ENCODE measurements around the gene TMEM198. TPM values are rescaled to one million over a fixed set of nuclear protein-coding genes. Genes with fewer than 3 reads are reported as not detected.

The TMEM198 gene
- polyA plus RNA-seq, 3 donors, result 3.1 to 4.1 (median 3.8) TPM

DNA sequence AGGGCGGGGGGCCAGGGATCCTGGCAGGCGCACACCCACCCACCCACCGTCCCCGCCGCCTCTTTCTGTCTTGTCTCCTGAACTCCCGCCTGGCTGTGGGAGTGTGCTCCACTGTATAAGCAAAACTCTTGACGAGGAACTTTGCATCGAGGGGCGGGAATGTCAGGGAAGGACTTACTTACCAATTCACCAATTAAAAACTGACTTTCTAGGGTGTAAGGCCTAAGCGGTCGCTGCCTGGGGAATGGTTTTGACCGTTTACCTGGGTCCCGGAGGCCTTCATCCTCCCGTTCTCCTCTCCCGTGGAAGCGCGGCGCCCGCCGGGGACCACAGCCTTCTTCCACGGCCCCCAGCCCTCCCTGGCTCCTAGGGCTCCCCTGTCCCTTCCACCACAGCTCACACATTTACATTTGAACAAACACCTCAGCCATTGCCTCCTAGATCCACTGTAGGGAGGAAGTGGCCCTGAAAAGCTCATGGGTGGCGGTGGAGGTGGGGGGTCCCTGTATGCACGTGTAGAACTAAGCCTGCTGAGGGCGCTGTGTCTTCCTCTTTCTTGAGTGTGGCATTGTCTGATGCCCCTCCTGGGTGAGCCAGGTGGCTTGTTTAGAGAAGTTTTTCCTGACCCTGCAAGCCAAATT lies 20.7 kb upstream of the TMEM198 start:
- no peak for DNase-seq

DNA sequence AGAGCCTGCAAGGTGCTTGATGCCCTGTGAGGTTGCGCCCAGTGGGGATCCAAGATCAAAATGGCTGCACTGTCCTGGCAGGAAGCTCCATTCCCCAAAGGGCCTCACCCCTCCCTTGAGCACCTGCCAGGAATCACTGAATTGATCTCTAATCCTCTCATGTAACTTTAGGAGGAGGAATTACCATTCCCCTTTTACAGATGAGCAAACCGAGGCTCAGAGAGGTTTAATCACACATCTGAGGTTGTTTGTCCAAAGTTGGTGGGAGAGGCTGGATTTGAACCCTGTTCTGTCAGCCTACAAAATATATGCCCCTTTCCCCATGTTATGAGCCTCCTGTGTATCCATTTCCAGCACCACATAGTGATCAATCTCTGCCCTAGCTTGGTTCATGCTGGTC lies 19.0 kb upstream of the TMEM198 start:
- DNase-seq, result no peak

DNA sequence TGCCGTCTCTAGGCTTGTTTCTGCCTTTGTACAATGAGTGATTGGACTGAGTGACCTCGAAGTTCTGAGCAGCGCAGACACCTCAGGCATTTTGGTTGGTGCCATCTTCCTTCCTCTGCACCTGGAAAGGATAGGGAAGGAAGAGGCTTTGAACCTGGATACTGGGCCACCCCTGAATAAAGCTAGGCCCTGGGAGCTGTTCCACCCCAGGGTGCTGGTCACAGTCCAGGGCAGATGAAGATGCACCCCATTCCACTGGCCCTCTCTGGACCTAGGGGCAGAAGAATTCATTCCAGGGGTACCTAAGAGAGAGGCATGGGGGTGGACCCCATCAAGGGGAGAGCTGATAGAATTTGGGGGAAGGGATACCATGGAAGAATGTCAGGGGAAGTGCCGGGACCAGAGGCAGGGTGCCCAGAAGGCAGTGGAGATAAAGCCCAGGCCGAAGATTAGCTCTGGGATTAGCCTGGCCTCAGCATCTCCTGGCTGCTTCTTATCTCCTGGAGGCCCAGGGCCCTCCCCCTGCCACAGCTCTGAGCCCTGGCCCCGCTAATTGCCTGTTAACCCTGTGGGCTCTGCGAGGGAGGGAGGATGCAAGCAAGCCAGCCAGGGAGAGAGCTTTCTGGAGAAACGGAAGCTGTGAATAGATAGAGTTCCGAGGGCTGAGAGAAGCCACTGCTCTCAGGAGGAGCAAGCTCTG lies 18.1 kb upstream of the TMEM198 start:
- no peak for DNase-seq

DNA sequence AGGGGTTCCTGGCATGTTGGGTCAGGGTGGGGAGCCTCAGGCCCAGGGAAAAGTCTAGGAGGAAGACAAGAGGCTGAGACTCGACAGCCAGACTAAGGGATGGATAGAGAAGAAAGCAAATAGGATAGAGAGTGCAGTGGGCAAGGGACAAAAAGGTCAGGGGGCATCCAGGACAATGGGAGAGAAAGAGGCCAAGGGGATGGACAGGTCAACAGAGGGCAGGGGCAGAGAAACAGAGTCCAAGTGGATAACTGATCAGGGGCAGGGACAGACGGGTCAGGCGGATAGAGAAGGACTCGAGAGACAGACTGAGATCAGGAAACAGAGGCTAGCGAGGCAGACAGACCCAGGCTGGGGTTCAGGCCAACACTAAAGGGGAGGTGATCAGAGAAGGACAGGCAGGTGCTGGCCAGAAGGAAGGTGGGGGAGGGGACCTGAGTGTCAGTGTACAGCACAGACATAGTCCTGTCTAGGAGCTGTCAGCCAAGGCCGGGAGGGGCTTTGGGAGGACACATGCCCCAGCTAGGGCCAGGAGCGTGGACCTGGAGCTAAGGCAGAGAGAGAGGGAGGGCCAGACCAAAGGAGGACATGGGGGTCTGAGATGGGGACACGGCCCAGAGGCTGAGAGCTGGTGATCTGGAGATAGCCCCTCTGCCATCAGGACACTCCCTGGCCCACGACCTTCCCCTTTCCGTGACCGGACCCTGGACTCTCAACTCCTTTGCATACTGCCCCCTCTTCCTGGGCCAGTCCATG lies 17.3 kb upstream of the TMEM198 start:
- DNase-seq, result no peak

DNA sequence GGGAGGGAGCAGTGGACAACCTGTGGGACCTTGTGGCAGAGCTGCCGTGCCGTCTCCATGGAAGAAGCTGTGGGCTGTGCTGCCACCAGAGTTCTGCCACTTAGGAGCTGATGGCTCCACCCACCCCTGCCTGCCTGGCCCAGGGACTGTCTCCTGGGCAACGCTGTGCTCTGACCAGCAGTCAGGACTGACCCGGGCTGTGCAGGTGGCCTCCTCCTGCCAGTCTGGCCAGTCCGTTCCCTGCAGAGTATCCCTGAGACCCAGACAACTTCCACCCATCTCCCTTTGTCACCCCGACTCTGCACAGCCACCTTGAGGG lies 16.8 kb upstream of the TMEM198 start:
- no peak for DNase-seq

DNA sequence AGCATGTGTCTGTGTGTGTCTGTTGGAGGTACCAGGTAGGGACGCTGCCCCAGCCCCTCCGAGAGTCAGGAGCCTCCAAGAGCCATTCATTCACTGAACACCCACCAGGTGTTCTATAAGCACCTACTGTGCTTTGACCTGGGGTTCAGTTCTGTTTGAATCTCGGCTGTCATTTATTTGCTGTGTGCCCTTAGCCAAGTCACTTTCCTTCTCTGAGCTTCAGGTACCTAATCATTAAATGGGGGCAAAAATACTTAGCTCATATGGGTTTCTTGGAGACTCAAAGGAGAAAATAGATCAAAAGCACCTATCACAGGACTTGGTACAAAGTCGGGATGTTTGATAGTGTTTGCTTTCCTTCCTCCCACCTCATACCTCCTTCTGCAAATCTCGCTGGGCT lies 16.4 kb upstream of the TMEM198 start:
- no peak for DNase-seq

DNA sequence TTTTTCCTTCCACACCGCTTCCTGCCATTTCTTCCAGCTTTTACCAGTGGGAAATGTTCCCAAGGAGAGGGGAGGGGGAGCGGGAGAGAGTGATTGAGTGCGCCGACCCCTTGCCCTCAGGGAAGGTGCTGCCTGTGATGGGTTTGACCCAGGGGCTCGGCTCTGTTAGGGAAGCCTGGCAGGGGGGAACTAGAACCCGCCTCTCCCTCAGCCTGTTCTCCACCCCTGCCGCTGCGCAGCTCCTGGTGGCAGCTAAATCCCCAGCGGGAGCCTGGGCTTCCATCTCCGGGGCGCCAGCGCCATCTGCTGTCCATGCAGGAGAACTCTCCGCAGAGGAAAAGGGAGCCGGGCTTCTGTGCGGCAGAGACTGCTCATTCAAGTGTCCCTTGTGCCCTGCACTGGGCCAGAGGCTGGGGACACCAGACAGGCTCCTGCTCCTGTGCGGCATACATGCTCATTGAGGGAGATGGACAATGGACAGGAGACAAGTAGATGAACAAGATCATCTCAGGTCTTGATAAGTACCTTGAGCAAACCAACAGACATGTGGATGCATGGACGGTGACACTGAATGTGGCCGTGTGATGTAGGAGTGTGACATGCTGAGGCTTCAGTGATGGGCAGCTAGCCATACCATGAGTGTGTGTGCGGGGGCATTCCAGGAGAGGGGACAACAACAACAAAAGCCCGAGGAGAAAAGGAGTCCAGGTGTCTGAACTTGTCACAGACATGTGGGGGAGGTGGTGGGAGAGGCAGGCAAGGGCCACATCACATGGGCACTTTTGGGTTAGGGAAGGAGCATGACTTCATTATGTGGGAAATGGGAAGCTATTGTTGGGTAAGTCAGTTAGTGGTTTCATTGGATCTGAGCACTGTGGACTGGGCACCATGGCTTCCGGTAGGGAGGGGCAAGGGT lies 13.5 kb upstream of the TMEM198 start:
- peak; percentile 80 for DNase-seq

DNA sequence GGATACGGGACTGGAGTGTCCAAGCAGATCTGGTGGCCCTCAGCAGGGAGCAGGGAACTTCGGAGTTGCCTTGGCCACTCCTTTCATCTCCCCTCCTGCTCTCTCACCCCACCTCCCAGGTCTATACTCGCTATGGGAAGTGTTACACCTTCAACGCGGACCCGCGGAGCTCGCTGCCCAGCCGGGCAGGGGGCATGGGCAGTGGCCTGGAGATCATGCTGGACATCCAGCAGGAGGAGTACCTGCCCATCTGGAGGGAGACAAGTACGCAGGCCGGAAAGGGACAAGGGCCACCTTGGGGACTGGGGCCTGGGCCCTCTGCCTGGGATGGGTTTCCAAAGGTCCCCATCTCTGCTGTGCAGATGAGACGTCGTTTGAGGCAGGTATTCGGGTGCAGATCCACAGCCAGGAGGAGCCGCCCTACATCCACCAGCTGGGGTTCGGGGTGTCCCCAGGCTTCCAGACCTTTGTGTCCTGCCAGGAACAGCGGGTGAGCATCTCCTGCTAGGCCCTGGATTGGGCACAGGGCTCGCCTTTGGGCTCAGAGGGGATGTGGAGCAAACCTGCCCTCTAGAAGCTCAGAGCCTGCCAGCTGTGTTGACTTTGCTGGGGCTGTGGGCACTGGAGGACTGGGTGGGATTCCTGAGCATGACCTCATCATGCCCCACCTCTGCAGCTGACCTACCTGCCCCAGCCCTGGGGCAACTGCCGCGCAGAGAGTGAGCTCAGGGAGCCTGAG lies 12.0 kb upstream of the TMEM198 start:
- no peak for DNase-seq

DNA sequence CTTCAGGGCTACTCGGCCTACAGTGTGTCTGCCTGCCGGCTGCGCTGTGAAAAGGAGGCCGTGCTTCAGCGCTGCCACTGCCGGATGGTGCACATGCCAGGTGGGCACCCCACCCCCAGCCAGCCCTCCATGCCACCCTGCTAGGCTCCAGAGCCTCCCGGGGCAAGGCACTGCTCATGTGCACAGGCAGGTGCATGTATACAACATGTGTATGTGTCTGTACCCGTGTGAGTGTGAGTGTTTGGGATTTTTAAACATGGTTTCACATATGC lies 11.5 kb upstream of the TMEM198 start:
- DNase-seq, result no peak

DNA sequence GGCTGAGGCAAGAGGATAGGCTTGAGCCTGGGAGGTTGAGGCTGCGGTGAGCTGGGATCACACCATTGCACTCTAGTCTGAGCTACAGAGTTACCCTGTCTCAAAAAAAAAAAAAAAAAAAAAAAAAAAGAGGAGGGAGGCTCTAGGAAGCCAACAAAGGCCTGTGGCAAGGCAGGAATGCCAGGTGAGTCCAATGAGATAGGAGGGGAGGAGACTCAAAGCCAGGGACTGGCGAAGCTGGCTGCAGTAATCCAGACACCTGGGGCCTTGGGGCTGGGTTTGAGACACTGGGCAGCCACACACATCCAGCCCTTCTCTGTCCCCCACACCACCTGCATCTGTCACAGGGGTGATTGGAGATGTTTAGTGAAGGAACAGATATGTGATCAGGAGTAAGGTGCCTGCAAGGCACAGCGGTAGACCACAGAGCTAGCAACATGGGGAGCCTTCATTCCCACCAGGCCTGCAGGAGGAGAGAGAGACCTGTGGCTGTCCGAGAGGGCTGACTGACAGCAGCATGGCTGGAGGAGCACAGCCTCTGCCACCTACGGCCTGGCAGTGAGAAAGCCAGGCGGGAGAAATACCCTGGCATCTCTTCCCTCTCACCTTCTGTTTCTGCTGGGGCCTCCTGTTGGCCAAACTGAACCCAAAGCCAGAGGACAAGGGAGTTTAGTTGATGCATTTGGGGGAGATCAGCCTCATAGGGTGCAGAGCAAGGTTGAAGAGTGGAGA lies 9.7 kb upstream of the TMEM198 start:
- no peak for DNase-seq

DNA sequence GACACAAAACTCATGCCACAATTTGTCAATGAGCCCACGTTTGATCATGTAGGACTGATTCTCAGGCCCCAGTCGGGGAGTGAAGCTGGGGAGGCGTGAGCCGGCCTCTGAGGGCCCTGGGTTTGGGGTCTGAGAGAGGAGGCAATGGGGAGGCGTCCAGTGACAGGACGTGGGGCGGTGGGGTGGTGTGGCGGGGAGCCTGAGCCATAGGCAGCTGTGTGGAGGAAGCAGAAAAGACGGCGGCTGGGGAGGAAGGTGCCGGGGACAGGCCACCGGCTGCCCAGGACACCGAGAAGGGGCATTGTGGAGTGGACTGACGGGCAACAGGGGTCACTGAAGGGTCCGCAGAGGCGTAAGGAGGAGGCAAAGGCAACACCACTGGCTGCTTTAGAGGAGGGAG lies 7.4 kb upstream of the TMEM198 start:
- DNase-seq, result no peak

DNA sequence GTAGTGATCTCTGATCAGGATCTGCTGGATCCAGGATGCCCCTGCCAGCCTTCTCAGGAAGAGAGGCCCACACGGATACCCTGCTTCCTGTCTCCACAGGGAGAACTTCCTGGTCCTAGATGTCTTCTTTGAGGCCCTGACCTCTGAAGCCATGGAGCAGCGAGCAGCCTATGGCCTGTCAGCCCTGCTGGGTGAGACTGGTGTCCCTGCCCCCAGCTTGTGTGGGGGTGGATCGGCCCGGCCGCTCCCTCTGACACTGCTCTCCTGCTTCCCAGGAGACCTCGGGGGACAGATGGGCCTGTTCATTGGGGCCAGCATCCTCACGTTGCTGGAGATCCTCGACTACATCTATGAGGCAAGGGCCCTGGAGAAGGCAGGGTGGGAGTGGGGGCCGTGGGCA lies 6.9 kb upstream of the TMEM198 start:
- DNase-seq, result no peak

DNA sequence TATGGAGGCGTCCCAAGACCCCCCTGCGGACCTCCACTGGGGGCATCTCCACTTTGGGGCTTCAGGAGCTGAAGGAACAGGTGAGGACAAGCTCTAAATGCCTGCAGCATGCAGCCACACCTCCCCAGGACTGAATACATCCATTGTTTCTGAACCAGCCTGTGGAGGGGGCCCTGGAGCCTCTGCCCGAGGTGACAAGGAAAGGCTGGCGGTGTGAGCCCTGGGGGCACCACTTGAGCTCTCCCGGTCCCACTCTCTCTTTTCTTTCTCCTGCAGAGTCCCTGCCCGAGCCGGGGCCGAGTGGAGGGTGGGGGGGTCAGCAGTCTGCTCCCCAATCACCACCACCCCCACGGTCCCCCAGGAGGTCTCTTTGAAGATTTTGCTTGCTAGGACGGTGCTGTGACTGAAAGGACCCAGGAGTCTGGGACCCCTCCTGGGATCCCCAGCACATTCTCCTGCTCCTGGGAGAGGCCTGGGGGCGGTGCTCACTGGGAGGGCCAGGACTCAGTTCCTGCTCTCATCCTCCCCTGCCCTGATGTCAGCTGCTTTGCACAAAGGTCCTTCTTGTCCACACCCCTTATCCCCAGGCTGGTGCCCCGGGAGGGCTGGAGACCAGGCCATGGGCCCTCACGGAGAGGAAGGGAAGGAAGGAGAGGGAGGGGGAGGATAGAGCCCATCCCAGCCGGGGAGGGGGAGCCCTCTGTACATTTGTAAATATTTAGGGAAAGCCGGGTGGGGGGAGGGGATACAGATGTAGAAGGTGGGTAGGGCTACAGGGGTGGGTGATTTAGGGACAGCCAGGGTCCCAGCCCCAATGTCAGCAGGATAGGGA lies 6.0 kb upstream of the TMEM198 start:
- DNase-seq, result no peak

DNA sequence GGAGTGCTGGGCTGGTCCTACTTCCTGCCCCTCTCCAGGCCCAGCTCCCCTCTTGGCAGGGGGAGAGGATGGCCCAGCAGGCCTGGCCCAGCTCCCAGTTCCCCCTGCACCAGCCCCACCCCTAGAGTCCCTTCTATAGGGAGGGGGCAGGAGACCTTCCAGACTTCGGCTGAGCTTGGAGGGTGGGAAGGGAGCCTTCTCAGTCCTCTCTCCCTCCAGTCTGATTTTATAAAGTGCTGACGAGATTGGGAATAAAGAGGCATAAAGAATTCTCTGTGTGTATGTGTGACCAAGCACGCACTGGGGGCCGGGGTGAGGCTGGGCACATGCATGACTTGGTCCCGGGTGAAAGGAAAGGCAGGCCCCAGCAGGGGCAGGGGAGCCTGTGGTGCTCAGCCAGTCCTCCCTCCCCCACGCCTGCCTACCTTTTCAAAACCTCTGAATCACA lies 5.3 kb upstream of the TMEM198 start:
- DNase-seq, result no peak

DNA sequence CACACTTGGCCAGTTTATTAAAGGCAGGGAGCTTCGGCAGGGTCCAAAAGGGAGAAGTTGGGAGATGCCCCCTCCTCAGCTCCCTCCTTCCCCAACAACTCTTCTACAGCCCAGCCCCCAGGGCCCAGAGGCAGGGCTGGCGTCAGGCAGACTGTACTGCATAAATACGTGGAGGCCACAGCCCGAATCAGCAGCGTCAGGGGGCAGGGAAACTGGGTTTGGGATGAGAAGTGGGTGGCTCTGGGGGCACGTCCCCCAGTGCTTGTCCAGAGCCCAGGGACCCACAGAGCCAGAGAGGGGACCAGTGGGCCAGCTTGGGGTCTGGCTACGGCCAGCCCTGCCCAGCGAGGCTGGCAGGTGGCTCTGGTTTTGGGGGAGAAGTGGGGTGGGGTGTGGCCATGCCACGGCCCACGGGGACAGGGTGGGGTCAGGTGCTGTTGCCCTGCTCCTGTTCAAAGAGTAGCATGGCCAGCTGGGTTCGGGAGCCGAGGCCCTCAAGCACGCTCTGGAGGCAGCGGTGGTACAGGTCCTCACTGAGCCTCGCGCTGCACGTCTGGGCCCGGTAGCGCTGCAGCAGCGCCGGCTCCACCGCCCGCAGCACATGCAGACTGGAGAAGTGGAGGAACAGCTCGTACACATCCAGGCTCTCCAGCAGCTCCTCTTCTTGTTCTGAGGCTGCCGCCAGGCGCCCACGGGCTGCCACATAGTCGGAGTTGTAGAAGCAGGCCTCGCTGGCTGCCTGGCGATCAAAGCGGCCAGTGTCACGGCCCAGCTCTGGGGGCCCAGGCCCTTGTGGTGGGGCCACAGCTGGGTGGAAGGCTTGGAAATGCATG lies 4.7 kb upstream of the TMEM198 start:
- no peak for DNase-seq

DNA sequence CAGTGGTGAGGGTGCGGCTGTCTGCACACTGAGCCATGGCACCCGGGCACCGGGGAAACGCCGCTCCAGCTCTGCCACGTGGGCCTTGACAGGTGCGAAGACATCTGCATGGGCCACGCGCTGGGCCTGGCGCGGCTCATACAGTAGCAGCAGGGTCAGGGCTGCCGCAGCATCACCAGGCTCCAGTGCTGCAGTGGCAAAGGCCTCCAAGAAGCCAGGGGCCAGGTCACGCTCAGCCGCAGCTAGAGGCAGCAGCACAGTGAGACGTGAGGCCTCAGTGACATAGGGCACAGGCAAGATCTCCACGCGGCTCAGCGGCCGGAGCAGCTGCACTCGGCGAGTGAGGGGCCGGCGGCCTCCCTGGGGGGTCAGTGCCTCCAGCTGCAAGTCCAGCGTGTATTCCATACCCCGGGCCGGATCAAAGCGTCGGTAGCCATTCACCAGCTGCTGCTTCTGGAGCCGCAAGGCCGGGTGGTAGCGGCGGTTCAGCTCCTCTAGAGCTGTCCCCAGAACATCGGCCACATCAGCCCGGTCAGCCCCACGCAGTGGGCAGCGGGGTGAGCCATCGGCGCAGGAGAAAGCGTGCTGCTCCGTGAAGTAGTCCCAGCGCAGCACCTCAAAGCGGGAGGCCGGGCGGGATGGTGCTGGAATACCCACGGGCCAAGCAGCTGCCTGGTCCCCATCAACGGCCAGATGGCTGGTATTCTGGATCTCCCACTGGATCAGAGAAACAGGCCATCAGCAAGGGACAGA lies 3.7 kb upstream of the TMEM198 start:
- DNase-seq, result no peak

DNA sequence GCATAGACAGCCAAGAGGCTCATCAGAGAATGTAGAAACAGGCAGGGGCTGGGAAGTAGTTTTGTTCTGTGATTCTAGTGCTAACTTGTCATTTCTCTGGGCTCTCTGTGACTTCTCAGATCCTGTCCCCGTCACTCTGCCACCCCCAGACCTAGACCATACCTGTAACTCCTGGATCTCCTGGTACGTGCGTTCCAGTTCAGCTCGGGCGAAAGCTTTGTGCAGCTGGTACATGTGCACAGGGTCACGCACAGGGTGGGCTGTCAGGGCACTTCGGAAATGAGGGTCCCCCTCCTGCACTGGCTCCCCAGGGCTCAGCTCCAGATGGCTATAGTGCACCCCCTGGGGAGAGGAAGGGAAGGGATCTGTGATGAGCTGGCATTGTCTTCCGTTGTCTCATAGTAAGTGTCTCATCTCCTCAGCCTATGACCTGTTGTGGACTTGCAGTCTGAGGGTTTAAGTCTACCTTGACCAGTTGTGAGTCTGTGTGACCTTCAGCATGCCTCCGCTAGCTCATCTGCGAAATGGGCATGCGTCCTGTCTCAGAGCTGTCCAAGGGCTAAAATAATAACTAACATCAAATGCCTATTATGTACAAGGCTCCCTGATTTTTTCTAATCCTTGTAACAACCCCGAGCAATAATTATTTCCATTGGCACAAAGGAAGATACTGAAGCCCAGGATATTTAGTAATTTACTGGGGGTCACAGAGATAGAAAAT lies 2.9 kb upstream of the TMEM198 start:
- DNase-seq, result no peak
